ENCODE measurements around the gene CNNM4.
A peak's percentile ranks its signal among the peaks of the same experiment; 100 is the strongest.
"Not testable (repeated sequence)": the region's sequence is repeated elsewhere in the genome, so short reads cannot be mapped to it uniquely, and the experiment has no call there.

Gene CNNM4

DNA sequence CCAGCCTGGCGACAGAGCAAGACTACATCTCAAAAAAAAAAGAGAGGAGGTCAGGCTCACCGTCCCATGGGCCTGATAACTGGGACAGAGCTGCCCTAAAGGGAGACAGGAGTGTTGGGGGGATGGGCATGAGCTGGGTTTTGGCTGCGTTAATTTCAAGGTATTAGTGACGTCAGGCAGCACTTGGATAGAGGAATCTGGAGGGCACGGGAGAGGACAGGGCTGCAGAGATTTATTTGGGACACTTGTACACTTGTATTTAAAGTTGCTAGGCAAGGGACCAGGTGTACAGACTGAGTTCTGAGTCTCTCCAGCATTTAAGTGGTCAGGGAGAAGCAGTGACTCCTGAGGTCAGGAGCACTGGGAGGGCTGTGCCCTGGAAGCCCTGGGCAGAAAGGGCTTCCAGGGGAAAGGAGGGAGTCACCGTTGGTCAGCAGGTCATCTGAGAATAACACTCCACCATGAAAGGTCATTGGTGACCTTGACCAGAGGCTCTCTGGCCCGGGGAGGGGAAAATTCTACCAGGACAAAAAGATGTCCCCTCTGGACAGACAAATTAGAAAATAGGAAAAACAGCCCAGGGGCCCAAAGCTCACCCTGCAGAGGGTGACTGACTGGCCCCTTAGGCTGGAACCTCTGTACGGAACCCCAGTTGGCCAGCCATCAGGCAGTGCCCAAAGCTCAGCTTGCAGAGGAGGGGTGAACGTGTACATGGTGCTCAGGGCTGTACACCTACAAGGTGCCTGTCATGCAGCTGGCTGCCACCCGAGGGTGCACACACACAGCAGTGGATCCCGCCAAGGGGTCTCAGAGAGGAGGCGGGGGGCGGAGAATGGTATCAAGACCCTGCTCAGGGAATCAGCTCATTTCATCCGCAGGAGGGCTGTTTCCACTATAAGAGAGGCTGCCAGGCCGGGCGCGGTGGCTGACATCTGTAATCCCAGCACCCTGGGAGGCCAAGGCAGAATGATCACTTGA is 32.4 kb downstream of the CNNM4 start:
- DNase-seq (ENCODE audit: low read depth in 2 of 2): no peak

DNA sequence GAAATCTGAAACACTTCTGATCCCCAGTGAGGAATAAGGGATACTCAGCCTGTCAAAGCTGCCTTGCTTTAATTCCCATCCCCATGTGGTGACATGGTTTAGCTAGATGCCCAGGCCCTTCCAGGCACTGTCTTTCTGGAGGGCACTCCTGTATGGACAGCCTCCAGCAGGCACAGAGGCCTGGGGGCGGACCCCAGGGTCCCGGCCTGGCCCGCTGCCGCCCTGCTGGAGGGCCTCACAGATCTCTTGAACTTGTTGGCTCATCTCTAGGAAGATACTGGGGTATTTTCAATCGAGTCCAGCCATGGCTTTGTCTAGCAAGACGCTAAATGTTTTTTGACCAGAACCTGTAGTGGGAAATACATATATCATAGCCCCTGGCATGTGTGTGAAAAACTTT is 34.4 kb downstream of the CNNM4 start:
- no peak for DNase-seq (ENCODE audit: low read depth in 2 of 2)

DNA sequence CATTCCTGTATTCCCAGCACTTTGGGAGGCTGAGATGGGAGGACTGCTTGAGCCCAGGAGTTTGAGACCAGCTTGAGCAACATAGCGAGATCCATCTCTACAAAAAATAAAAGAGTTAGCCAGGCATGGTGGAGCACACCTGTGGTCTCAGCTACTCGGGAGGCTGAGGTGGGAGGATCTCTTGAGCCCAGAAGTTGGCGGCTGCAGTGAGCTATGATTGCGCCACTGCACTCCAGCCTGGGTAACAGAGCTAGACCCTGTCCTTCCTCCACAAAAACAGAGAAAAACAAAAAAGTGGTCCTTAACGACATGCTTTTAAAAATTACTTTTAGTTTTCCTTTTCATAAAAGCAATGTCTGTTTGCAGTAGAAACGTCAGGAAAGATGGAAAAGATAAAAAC is 35.8 kb downstream of the CNNM4 start:
- DNase-seq (ENCODE audit: low read depth in 2 of 2): not testable (repeated sequence)

DNA sequence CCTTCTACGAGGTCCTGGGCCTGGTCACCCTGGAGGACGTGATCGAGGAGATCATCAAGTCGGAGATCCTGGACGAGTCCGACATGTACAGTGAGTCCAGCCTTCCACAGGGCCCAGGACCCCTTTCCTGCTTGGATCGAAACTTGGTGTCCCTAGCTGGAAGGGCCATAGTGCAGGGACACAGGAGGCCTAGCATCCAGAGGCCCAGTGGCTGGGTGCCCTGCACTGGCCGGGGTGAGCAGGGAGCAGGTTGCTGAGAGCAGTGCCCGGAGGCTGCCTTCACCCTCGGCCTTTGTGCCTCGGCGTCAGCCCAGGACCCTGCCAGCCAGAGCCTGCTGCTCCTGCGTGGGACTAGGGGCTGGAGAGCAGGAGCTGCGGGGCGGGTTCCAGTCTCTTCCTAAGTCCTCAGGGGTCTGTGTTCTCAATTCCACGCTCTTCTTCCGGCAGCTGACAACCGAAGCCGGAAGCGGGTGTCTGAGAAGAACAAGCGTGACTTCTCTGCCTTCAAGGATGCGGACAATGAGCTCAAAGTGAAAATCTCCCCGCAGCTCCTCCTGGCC is 36.4 kb downstream of the CNNM4 start:
- no peak for DNase-seq (ENCODE audit: low read depth in 2 of 2)

DNA sequence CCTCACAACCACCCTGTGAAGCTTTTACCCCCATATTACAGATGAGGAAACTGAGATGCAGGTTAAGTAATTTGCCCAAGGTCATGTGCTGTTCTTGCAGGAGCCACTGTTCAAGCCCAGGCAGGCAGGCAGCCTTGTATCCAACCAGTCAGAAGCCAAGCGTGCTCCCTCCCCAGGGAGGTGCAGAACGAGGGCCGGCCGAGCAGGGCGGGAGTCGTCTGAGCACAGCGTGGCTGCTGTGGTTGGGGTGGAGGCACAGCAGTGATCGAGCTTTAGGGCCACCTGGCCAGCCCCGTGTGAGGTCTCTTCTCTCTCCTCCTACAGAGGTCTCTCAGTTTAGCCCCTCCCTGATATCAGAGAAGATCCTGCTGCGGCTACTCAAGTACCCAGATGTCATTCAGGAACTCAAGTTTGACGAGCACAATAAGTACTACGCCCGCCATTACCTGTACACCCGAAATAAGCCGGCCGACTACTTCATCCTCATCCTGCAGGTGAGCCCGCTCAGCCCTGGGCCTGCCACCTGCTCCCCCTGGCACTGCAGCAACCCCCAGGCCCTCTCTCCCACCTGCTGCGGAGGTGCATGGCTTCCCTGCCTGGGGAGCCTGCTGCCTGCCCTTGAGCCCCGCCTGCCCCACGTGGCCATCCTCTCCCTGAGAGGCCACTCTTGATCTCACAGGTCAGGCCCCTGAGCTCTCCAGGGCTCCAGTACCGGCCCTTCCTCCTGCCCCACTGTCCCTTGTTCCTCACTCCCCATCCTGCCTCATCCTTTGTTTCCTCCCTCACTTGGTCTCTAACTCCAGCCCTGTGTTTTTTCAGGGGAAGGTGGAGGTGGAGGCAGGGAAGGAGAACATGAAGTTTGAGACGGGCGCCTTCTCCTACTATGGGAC is 38.3 kb downstream of the CNNM4 start:
- DNase-seq (ENCODE audit: low read depth in 2 of 2): no peak

DNA sequence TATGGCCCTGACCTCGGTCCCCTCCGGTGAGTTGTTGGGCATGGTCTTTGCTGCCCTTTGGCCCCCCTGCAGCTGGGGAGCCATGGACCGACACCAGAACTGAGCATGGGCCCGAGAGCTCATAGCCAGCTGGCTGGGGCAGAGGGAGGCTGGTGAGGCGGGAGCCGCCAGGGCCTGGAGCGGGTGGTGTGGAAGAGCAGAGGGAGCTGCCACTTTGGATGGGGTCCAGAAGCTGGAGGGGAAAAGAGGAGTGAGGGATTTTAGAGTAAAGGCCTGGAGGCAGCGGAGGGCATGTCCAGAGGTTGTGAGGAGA is 38.9 kb downstream of the CNNM4 start:
- no peak for DNase-seq (ENCODE audit: low read depth in 2 of 2)

DNA sequence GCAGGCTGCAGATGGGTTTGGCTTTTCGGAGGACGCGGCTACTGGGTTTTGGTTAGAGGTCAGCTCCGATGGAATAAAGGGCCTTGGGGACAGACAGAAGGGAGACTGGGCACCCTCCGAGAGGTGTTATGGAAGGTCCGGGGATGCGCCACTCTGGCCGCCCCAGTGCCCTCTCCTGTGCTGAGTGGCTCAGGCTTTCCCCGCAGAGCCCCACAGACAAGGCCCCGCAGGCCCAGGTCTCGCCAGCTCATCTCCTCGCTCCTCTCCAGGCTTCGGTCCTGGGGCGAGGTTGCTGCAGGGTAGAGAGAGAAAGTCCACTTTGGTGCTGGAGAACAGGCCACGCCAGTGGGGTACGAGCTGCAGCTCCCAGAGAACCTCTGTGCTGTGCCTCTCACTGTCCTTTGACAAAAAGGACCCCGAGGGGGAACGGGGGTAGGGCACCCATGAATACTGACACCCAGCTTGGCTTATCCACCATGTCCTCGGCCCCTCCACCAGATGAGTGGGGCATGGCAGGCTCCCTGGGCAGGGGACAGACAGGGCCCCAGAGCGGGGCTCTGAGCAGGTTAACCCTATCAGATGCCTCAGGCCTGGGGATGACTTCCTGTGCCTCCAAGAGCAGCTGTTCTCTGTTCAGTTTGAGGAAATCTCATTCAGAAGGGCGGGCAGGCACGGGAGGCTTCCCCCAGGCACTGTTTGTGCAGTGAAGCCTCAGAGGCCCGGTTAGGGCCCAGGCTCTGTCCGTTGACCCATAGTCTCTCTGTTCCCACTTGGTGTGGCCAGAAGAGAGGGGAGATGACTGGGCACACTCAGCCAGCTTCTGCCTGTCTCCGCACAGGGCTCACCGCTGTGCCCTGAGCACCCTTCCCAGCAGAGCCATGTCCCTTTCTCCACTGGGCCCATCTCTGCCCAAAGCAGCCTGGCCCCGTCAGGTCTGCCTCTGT is 39.6 kb downstream of the CNNM4 start:
- DNase-seq (ENCODE audit: low read depth in 2 of 2): no peak

DNA sequence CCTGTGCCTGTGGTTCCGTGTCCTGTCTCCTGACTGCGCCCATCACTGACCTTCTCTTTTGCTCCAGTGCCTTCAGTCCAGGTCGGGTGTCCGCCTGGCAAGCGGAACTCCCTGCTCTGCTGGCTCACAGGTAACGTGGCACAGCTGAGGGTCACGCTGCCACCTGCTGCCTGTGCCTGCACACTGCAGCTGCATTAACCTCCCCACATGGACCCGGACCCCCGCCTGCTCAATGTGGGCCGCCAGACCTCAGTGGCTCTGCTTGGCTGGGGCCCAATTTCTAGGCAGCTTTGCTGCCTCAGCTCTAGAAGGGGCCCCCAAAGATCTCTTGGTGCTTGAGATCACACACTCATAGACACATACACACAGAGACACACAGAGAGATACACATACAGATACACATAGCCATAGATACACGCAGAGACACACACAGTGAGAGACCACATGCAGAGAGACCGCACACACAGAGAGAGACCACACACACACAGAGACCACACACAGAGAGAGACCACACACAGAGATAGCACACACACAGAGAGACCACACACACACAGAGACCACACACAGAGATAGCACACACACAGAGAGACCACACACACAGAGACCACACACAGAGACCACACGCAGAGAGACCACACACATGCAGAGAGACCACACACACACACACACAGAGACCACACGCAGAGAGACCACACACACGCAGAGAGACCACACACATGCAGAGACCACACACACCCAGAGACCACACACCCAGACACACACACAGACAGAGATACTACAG is 40.5 kb downstream of the CNNM4 start:
- peak; percentile 64 to 72 for DNase-seq (ENCODE audit: low read depth in 2 of 2)

DNA sequence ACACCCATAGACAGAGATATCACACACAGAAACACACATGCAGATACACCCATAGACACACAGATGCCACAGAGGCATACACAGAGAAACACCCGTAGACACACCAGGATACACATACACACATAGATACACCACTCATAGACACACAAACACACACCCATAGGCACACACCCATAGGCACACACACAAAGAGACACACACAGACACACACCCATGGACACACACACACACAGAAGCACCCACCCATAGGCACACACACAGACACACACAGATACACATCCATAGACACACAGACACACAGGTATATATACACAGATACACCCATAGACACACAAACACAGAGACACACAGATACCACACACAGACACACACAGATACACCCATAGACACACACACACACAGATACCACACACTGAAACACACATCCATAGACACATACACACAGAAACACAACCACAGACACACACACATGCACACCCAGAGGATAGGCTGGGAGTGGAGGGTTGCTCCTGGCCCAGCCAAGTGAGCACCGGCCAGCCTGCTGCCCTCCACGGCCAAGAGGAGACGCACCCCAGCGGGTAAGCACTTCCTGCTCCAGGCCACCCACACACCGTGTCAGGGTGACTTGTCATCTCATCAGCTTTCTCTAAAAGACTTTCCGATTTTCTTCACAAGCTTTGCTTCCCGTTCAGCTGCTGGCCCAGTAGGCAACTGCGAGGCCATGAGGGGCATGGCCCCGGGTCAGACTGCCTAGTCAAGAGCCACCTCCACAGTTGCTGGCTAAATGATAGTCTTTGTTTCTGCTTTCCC is 41.3 kb downstream of the CNNM4 start:
- peak; percentile 22 to 29 for DNase-seq (ENCODE audit: low read depth in 2 of 2)

DNA sequence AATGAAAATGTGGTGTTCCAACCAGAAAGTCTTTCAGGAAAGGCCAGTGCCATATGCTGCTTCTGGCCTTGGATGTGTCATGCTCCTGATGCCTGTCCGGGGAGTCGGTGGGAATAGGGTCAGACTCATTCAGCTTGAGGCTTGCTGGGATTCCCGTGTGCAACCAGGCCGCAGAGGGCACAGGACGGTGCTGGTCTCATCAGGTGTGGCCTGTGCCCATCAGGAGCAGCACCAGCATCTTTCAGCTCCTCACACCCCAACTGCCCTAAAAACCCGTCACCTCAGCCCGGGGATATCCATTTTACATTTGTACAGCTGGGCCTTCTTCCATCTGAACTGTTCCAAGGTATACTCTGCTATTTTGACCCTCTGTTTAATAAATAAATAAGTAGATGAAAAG is 42.0 kb downstream of the CNNM4 start:
- DNase-seq (ENCODE audit: low read depth in 2 of 2): no peak

DNA sequence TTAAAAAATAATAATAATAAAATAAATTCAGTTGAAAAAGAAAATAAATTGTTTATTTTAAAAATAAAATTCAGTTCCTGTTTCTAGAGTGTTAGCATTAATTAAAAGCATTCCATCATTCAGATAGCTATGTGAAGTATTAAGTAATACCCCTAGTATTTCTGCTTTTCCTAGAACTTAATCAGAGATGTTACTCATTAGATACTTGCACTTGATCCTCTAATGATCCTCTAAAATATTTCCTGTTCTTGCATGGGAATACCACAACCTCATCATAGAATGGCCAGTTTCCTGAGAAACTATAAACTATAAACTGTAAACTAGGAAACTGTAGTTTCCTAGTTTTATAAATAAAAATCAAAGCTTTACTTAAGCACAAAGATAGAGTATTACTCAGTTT is 44.3 kb downstream of the CNNM4 start:
- DNase-seq (ENCODE audit: low read depth in 2 of 2): no peak

DNA sequence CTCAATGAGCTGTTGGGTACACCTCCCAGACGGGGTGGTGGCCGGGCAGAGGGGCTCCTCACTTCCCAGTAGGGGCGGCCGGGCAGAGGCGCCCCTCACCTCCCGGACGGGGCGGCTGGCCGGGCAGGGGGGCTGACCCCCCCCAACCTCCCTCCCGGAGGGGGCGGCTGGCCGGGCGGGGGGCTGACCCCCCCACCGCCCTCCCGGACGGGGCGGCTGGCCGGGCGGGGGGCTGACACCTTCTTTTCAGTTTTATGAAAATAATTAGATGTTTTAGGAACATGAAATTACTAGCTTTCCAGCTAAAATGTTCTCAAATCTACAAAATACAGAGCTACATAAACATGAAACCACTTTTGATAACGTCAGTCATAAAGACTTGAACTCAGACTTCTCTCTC is 45.2 kb downstream of the CNNM4 start:
- not testable (repeated sequence) for DNase-seq (ENCODE audit: low read depth in 2 of 2)

DNA sequence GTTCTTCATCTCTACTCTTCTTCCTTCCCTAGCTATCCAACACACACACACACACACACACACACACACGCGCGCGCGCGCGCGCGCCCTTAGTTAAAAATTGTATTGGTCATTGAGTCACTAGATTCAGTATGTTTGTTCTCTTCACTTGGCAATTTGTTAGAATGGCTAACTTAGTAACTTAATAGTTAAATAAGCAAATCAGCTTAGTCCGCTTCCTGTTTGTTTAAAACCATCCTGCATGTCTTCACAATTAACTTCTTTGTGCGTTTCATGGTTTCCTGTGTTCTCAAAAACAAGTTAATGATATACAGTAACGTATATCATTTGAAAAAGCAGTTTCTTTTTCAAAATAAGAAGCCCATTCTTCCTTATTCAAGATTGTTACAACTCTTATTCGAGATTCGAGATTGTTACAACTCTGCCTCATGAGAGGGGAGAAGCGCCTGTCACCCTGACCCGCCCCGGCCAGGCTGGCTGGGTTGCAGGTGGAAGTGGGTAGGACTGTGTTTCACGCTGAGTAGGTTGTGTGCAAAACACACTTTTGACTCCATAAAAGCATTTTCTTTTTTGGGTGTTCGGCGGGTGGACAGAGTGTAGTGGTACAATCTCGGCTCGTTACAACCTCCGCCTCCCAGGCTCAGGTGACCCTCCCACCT is 45.9 kb downstream of the CNNM4 start:
- no peak for DNase-seq (ENCODE audit: low read depth in 2 of 2)

DNA sequence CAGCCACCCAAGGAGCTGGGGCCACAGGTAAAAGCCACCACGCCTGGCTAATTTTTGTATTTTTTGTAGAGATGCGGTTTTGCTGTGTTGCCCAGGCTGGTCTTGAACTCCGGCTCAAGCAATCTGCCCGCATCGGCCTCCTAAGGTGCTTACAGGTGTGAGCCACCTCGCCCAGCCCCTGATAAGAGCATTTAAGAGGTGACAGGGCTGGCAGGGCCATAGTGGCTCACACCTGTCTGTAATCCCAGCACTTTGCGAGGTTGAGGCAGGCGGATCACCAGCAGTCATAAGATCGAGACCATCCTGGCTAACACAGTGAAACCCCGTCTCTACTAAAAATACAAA is 46.4 kb downstream of the CNNM4 start:
- no peak for DNase-seq (ENCODE audit: low read depth in 2 of 2)

DNA sequence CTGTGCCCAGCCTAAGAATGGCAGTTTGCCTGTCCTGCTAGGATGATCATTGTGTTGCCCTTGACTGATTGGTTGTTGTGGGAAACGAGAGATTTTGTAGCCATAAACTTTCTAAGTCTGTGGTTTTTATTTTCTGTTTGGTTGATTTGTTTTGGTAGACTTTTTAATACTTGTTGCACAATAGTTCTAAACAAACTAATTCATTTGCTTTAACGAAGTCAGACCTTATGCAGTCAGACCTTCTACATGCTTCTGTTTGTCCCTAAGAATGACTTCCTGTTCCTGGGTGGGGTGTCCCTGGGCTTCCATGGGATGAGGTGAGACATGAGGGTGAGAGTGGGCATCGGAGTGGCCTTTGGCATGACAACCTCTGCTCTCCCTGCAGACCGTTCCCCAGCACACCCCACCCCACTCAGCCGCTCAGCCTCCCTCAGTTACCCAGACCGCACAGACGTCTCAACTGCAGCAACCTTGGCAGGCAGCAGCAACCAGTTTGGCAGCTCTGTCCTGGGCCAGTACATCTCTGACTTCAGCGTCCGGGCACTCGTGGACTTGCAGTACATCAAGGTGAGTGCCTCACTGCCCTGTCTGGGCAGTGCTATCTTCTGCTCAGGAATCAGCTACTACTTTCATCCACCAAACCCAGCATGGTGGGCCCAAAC is 47.6 kb downstream of the CNNM4 start:
- no peak for DNase-seq (ENCODE audit: low read depth in 2 of 2)

DNA sequence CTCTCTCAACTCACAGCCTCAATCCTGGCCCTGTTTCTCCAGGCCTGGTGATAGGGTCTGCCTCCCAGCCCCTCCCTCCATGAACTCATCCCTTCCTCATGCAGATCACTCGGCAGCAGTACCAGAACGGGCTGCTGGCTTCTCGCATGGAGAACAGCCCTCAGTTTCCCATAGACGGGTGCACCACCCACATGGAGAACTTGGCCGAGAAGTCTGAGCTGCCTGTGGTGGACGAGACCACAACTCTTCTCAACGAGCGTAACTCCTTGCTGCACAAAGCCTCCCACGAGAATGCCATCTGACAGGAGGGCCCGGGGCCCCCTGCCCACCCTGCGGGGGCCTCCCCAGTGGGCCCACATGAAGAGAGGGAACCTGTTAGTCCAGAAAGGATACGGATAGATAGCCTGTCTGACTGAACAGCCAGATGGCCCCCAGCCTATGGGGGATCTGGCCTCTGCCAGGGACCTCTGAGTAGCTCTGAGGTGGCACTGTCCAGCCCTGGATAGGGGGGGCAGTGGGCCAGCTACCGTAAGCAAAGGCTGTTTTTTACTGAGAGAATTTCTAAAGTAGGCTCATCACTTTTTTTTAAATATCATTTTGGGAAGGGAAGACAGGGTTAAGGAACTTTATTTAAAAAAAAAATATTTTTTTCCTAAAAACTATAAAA is 48.6 kb downstream of the CNNM4 start:
- DNase-seq (ENCODE audit: low read depth in 2 of 2): no peak

DNA sequence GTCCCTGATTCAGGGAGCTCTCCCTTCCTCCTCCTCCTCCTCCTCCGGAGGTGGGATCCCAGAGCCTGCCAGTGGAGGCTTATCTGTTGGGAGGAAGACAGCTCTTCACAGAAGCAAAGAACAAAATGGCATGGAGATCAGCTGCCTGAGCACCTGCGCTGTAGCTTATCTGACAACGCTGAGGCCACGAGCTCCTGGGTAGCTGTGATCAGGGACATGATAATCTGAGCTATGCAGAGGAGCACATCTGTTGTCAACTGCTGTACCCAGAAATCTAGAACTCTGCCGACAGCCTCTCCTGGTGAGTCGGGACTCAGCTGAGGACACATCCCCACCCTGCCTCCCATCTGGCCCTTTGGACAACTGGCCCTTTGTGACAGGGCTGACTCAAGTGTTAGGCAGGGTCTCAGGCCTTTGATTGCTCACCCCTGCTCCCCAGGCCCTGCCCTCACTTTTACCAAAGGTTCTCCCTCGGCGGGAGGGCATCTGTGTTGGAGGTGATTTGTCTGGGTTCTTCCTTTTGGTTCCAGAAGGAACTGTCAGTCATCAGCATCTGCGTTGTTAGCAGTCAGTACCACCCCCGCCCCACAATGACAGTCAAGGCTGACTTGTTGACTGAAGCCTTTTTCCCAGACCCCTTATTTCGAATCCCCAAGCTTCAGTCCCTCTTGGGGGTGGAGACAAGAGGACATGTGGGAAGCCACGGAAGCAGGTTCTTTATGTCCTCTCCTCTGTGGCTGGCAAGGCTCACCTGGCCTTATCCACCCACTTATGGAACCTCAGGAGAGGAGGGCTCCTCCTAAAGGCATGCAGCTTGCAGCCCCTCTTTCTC is 49.5 kb downstream of the CNNM4 start:
- no peak for DNase-seq (ENCODE audit: low read depth in 2 of 2)

All from activated CD4-positive, alpha-beta T cell treated with anti-CD3 and anti-CD28 coated beads for 24 hours (primary cell).